ENCODE measurements around the gene TMEM120B. TPM values are rescaled to one million over a fixed set of nuclear protein-coding genes. Genes with fewer than 3 reads are reported as not detected.

Gene TMEM120B
- total and polyA plus RNA-seq, 2 of the 13 experiments (the other 11 are each of a cell fraction or from before 2014, with no cell fraction given), result 7.1 to 12.9 TPM

DNA sequence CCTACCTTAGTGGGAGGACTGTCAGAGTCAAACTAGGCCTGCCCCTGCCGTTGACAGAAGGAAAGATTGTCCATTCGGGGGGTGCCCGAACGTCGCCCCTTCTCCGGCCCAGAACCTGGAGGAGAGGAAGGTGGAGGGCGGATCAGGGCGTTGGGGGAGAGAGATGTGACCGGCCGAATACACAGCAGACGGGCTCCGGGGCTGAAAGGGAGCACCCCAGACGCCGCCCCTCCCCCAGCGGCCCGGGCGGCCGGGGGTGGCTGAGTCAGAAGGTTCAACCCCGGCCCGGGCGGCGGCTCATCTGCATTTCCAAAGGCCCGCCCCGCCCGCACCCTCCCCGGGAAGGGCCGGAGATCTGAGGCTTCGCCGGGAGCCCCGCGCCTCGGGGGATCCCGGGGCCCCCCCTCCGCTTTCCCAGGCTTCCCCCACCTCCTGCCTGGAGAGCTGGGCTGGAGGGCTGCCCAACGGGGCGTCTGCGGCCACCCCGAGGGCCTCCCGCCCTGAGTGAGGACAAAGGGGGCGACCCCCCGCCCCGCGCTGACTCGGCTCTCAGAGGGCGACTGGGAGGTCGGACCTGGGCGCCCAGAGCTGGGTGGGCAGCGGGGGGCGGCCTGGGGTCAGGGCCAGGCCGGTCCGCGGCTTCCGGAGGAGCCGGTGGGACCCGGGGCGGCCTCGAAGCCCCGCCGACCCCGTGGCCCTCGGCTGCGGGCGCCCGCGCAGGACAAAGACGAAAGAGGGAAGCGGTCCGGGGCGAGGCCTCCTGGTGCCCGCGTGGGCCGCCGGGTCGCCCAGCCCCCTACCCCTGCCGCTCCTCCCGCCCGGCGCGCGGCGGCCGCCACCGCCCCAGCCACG is 87.5 kb downstream of the TMEM120B start (continued):
- TF ChIP-seq, protein P1, sequence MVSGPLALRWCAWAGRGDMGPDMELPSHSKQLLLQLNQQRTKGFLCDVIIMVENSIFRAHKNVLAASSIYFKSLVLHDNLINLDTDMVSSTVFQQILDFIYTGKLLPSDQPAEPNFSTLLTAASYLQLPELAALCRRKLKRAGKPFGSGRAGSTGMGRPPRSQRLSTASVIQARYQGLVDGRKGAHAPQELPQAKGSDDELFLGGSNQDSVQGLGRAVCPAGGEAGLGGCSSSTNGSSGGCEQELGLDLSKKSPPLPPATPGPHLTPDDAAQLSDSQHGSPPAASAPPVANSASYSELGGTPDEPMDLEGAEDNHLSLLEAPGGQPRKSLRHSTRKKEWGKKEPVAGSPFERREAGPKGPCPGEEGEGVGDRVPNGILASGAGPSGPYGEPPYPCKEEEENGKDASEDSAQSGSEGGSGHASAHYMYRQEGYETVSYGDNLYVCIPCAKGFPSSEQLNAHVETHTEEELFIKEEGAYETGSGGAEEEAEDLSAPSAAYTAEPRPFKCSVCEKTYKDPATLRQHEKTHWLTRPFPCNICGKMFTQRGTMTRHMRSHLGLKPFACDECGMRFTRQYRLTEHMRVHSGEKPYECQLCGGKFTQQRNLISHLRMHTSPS (CRISPR knock-in tag; IDR thresholded peaks at IDR 0.05; ENCODE audit: low read depth), result no peak
- TF ChIP-seq MYNN (CRISPR knock-in tag; IDR thresholded peaks at IDR 0.05; ENCODE audit: low read depth) (no peak), ZFAT (CRISPR knock-in tag; conservative IDR thresholded peaks at IDR 0.05) (no peak), BORCS8-MEF2B (CRISPR knock-in tag; IDR thresholded peaks at IDR 0.05) (no peak), ZNF569 (CRISPR knock-in tag; IDR thresholded peaks at IDR 0.05; ENCODE audit: borderline replicate concordance) (no peak), ZBTB21 (CRISPR knock-in tag; IDR thresholded peaks at IDR 0.05) (no peak), ZNF530 (CRISPR knock-in tag; IDR thresholded peaks at IDR 0.05; ENCODE audit: low read depth) (no peak), TRAFD1 (CRISPR knock-in tag; IDR thresholded peaks at IDR 0.05; ENCODE audit: borderline replicate concordance) (no peak), ASH2L (IDR thresholded peaks at IDR 0.05; ENCODE audit: insufficient read length, low read depth, low read length) (peak; percentile 4), RFX1 (IDR thresholded peaks at IDR 0.05) (no peak), ZNF878 (CRISPR knock-in tag; IDR thresholded peaks at IDR 0.05) (no peak), ZNF253 (CRISPR knock-in tag; IDR thresholded peaks at IDR 0.05; ENCODE audit: borderline replicate concordance) (no peak), FOSL2 (CRISPR knock-in tag; IDR thresholded peaks at IDR 0.05) (peak; percentile 89), NCOA2 (CRISPR knock-in tag; IDR thresholded peaks at IDR 0.05) (peak; percentile 38; the same call in 1 of the 2 replicates), NCOA1 (CRISPR knock-in tag; IDR thresholded peaks at IDR 0.05) (no peak), KLF9 (CRISPR knock-in tag; IDR thresholded peaks at IDR 0.05; ENCODE audit: low read depth) (no peak), SSRP1 (CRISPR knock-in tag; IDR thresholded peaks at IDR 0.05) (0 out of 2 replicates have a peak, but pooled peaks have one; percentile 65), SRSF4 (IDR thresholded peaks at IDR 0.05; ENCODE audit: low read depth, low read length, poor library complexity, severe bottlenecking) (no peak), ZNF703 (CRISPR knock-in tag; IDR thresholded peaks at IDR 0.05; ENCODE audit: borderline replicate concordance) (0 out of 2 replicates have a peak, but pooled peaks have one; percentile 65)
- TF ChIP-seq, protein P2, sequence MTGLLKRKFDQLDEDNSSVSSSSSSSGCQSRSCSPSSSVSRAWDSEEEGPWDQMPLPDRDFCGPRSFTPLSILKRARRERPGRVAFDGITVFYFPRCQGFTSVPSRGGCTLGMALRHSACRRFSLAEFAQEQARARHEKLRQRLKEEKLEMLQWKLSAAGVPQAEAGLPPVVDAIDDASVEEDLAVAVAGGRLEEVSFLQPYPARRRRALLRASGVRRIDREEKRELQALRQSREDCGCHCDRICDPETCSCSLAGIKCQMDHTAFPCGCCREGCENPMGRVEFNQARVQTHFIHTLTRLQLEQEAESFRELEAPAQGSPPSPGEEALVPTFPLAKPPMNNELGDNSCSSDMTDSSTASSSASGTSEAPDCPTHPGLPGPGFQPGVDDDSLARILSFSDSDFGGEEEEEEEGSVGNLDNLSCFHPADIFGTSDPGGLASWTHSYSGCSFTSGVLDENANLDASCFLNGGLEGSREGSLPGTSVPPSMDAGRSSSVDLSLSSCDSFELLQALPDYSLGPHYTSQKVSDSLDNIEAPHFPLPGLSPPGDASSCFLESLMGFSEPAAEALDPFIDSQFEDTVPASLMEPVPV (CRISPR knock-in tag; IDR thresholded peaks at IDR 0.05), result no peak
- TF ChIP-seq, protein P3, sequence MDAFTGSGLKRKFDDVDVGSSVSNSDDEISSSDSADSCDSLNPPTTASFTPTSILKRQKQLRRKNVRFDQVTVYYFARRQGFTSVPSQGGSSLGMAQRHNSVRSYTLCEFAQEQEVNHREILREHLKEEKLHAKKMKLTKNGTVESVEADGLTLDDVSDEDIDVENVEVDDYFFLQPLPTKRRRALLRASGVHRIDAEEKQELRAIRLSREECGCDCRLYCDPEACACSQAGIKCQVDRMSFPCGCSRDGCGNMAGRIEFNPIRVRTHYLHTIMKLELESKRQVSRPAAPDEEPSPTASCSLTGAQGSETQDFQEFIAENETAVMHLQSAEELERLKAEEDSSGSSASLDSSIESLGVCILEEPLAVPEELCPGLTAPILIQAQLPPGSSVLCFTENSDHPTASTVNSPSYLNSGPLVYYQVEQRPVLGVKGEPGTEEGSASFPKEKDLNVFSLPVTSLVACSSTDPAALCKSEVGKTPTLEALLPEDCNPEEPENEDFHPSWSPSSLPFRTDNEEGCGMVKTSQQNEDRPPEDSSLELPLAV (CRISPR knock-in tag; conservative IDR thresholded peaks at IDR 0.05; ENCODE audit: low read depth), result peak; percentile 31; the same call in 1 of the 2 replicates
